A549 (cell line): Measurements from ENCODE around the gene CDC27. TPM values are rescaled to one million over a fixed set of nuclear protein-coding genes. Genes with fewer than 3 reads are reported as not detected.

Source experiments
- ATAC-seq, 2 experiments: fragments of 200-7000 bp in 1 of 2; fragments of >200 bp in 1 of 2; cut with Nextera tagmentation in 1 of 2; cut with Tn5 transposase in 1 of 2; 3 replicates each; pipeline versions ENCODE4 v1.8.0 to v1.9.1; 2018 to 2020; ENCODE audit warnings: mild to moderate bottlenecking in 1 of 2, moderate library complexity in 1 of 2
- CTCF ChIA-PET: fragments of 300-600 bp; sonication (Branson Sonifier 250); formaldehyde crosslinking; extraction: SDS; loops from one replicate; lab custom pipeline; 2021; ENCODE audit warnings: antibody characterized with exemption, inconsistent platforms; lab: Yijun Ruan, JAX
- POLR2A ChIA-PET: fragments of 350-600 bp; formaldehyde crosslinking; extraction: SDS; loops from one replicate; lab custom pipeline; 2021; ENCODE audit warnings: antibody characterized with exemption, inconsistent platforms; lab: Yijun Ruan, JAX
- DNase-seq, 2 experiments: peaks; one replicate each; pipeline versions ENCODE4 v3.0.0 to v3.0.0-alpha.2; 2011 to 2016; ENCODE audit warnings: low read depth in 1 of 2, low spot score in 1 of 2
- FAIRE-seq: peaks from 2 replicates; lab custom pipeline; 2011; peaks lifted over from hg19 to GRCh38; lab: Jason Lieb, UNC
- H3K27ac ChIP-seq, 2 experiments: fragments of >200 bp; sonication (Bioruptor Twin); formaldehyde crosslinking; 3 replicates each; pipeline ENCODE4 v1.5.1; 2016 to 2017
- H3K4me1 ChIP-seq: fragments of >200 bp; sonication (Bioruptor Twin); formaldehyde crosslinking; 3 replicates; pipeline ENCODE4 v1.6.1; 2016
- H3K4me2 ChIP-seq: fragments of >200 bp; sonication (Bioruptor Twin); formaldehyde crosslinking; 3 replicates; pipeline ENCODE4 v1.6.1; 2016
- H3K4me3 ChIP-seq: fragments of >200 bp; sonication (Bioruptor Twin); formaldehyde crosslinking; 3 replicates; pipeline ENCODE4 v1.5.1; 2016
- H3K9me3 ChIP-seq: fragments of >200 bp; sonication (Bioruptor Twin); formaldehyde crosslinking; 3 replicates; pipeline ENCODE4 v1.6.1; 2016
- CBX2 ChIP-seq: fragments of 200-600 bp; sonication (generic); IDR thresholded peaks from 2 replicates; pipeline ENCODE4 v1.6.1; 2016; ENCODE audit warnings: low read depth, mild to moderate bottlenecking, borderline replicate concordance
- CBX8 ChIP-seq: fragments of 200-600 bp; sonication (generic); IDR thresholded peaks from 2 replicates; pipeline ENCODE4 v1.6.1; 2016
- EHF ChIP-seq: fragments of 250-450 bp; sonication (Bioruptor Pico); IDR thresholded peaks from 2 replicates; pipeline ENCODE4 v1.5.0; 2020; ENCODE audit warnings: mild to moderate bottlenecking
- EHMT2 ChIP-seq: fragments of 200-600 bp; sonication (generic); IDR thresholded peaks from 2 replicates; pipeline ENCODE4 v1.6.1; 2016; ENCODE audit warnings: antibody characterized with exemption, low read depth, mild to moderate bottlenecking, moderate library complexity
- FOSB ChIP-seq: fragments of 250-450 bp; sonication (Bioruptor Pico); IDR thresholded peaks from 2 replicates; pipeline ENCODE4 v1.5.0; 2020; ENCODE audit warnings: mild to moderate bottlenecking, moderate library complexity
- GATA3 ChIP-seq: IDR thresholded peaks from 2 replicates; pipeline ENCODE4 v1.6.1; 2012; ENCODE audit warnings: borderline replicate concordance
- HDAC2 ChIP-seq: fragments of 200-600 bp; sonication (generic); IDR thresholded peaks from 2 replicates; pipeline ENCODE4 v1.6.1; 2016
- HOXB5 ChIP-seq: fragments of 250-450 bp; sonication (Bioruptor Pico); IDR thresholded peaks from 2 replicates; pipeline ENCODE4 v1.5.0; 2020; ENCODE audit warnings: mild to moderate bottlenecking, moderate library complexity
- MAFK ChIP-seq: fragments of 450-650 bp; IDR thresholded peaks from 2 replicates; pipeline ENCODE4 v1.6.1; 2014; ENCODE audit not compliant: partially characterized antibody
- NPAS2 ChIP-seq: fragments of 250-450 bp; sonication (Bioruptor Pico); IDR thresholded peaks from 2 replicates; pipeline ENCODE4 v1.8.0; 2022; ENCODE audit warnings: mild to moderate bottlenecking, moderate library complexity, borderline replicate concordance
- NR3C1 ChIP-seq: fragments of >200 bp; sonication (Bioruptor Twin); formaldehyde crosslinking; IDR thresholded peaks from 3 replicates; pipeline ENCODE4 v1.6.1; 2017
- POLR2AphosphoS2 ChIP-seq: conservative IDR thresholded peaks from 2 replicates; pipeline ENCODE4 v1.6.1; 2012; ENCODE audit warnings: low read length, improper control_type of control experiment, inconsistent platforms
- RARB ChIP-seq: fragments of 250-450 bp; sonication (Bioruptor Pico); IDR thresholded peaks from 2 replicates; pipeline ENCODE4 v1.8.0; 2021; ENCODE audit warnings: mild to moderate bottlenecking, moderate library complexity
- SMC3 ChIP-seq: fragments of >200 bp; sonication (Bioruptor Twin); formaldehyde crosslinking; IDR thresholded peaks from 3 replicates; pipeline ENCODE4 v1.6.1; 2018; ENCODE audit warnings: inconsistent platforms
- TFCP2L1 ChIP-seq: fragments of 250-450 bp; sonication (Bioruptor Pico); IDR thresholded peaks from 2 replicates; pipeline ENCODE4 v1.5.0; 2021; ENCODE audit warnings: mild to moderate bottlenecking
- WGBS: methylation state at CpG from one replicate; pipeline ENCODE4 v1.1.6; 2017; ENCODE audit errors: missing lambda C conversion rate; 5-methylcytosine and 5-hydroxymethylcytosine counted together
- polyA plus RNA-seq, 4 experiments: library from polyadenylated mRNA; depleted of rRNA in 3 of 4; stranded (reverse); fragments of >200 nt; fragmentation: RNase III in 1 of 4; extraction: RNeasy Plus Mini Kit Qiagen cat#74134 plus additional on column Dnase treatment in 1 of 4; gene quantifications; 2 replicates in 3 of 4; 3 replicates in 1 of 4; pipeline ENCODE4 v1.2.3, GENCODE V29; 2011 to 2017
- TF ChIP-seq, protein P1 (sequence below): fragments of 450-650 bp; IDR thresholded peaks from 2 replicates; pipeline ENCODE4 v1.6.1; 2014; ENCODE audit warnings: antibody characterized with exemption
- TF ChIP-seq, protein P2 (sequence below): fragments of >200 bp; sonication (Bioruptor Twin); formaldehyde crosslinking; IDR thresholded peaks from 2 replicates; pipeline ENCODE4 v1.6.1; 2016
- TF ChIP-seq, protein P3 (sequence below): IDR thresholded peaks from 2 replicates; pipeline ENCODE4 v1.6.1; 2012
- TF ChIP-seq, protein P4 (sequence below): fragments of >200 bp; sonication (Bioruptor Twin); formaldehyde crosslinking; IDR thresholded peaks from 3 replicates; pipeline ENCODE4 v1.5.1; 2016
- TF ChIP-seq, protein P5 (sequence below): fragments of 200-600 bp; sonication (generic); IDR thresholded peaks from 2 replicates; pipeline ENCODE4 v1.6.1; 2016; ENCODE audit warnings: antibody characterized with exemption, mild to moderate bottlenecking, moderate library complexity
- TF ChIP-seq, protein P6 (sequence below): fragments of 250-450 bp; sonication (Bioruptor Pico); IDR thresholded peaks from 2 replicates; pipeline ENCODE4 v1.5.0; 2021; ENCODE audit warnings: mild to moderate bottlenecking, moderate library complexity, borderline replicate concordance

CDC27 gene
- polyA plus RNA-seq, 2 of the 4 experiments (the other 2 are of a cell fraction), result 88.0 to 150 TPM

DNA sequence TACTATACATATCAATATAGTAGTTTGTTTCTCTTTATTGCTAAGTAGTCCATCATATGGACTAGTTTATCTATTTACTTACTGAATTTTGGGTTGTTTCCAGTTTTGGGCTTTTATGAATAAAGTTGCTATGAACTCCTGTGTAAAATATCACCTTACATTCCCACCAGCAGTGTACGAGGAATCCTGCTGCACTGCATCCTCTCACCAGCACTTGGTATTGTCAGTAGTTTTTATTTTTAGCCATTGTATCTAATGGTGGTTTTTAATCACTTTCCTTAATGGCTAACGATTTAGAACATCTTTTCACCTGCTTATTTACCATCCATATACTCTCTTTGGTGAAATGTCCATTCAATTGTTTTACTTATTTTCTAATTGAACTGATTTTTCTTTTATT lies 24.0 kb downstream of the CDC27 start:
- Histone ChIP-seq H3K4me1 (no peaks in the 10 kb centered on the region), H3K4me2 (no peak overlapping the region), H3K4me3 (no peak overlapping the region)
- ATAC-seq, result no peak
- no peak for FAIRE-seq
- ChIA-PET CTCF (no interaction called here), POLR2A (no interaction called here)
- DNase-seq, result no peak
- TF ChIP-seq, protein P1, sequence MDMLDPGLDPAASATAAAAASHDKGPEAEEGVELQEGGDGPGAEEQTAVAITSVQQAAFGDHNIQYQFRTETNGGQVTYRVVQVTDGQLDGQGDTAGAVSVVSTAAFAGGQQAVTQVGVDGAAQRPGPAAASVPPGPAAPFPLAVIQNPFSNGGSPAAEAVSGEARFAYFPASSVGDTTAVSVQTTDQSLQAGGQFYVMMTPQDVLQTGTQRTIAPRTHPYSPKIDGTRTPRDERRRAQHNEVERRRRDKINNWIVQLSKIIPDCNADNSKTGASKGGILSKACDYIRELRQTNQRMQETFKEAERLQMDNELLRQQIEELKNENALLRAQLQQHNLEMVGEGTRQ, result no peak
- TF ChIP-seq EHF (CRISPR knock-in tag) (no peak), MAFK (no peak), HOXB5 (no peak), HDAC2 (no peak), CBX2 (no peak), GATA3 (no peak), SMC3 (no peak), NPAS2 (CRISPR knock-in tag) (no peak), TFCP2L1 (no peak)
- TF ChIP-seq, protein P2, sequence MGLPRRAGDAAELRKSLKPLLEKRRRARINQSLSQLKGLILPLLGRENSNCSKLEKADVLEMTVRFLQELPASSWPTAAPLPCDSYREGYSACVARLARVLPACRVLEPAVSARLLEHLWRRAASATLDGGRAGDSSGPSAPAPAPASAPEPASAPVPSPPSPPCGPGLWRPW, result no peak
- TF ChIP-seq, all 56 proteins: peak for 0
- WGBS, result 90% methylated on average over 2 of the region's 2 CpGs
- Histone ChIP-seq H3K27ac (no peak overlapping the region), H3K9me3 (no peaks in the 10 kb centered on the region)

DNA sequence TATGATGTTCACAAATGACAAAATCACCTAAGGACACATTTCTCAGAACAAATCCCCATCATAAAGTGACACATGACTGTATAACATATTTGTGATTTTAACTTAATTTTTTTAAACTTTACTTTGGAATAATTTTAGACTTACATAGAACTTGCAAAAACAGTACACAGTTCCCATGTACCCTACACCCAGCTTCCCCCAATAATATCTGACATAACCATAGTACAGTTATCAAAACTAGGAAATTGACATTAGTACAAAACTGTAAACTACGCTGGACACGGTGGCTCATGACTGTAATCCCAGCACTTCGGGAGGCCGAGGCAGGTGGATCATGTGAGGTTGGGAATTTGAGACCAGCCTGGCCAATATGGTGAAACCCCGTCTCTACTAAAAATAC lies 24.8 kb downstream of the CDC27 start:
- ATAC-seq (no peak), DNase-seq (no peak), FAIRE-seq (no peak)
- H3K4me1 ChIP-seq, result no peaks in the 10 kb centered on the region
- ChIA-PET CTCF (interaction anchor here (0.5 to 1.0 kb wide), 2 partner anchors 151 to 491 kb away, joined by 3 read pairs; no protein-coding TSS in a partner anchor), POLR2A (no interaction called here)
- TF ChIP-seq NR3C1 (no peak), POLR2AphosphoS2 (no peak)
- H3K27ac ChIP-seq, result no peak overlapping the region
- H3K4me2 ChIP-seq, result no peak overlapping the region
- 97% methylated on average over 5 of the region's 5 CpGs for WGBS
- no peaks in the 10 kb centered on the region for H3K9me3 ChIP-seq
- no peak overlapping the region for H3K4me3 ChIP-seq

DNA sequence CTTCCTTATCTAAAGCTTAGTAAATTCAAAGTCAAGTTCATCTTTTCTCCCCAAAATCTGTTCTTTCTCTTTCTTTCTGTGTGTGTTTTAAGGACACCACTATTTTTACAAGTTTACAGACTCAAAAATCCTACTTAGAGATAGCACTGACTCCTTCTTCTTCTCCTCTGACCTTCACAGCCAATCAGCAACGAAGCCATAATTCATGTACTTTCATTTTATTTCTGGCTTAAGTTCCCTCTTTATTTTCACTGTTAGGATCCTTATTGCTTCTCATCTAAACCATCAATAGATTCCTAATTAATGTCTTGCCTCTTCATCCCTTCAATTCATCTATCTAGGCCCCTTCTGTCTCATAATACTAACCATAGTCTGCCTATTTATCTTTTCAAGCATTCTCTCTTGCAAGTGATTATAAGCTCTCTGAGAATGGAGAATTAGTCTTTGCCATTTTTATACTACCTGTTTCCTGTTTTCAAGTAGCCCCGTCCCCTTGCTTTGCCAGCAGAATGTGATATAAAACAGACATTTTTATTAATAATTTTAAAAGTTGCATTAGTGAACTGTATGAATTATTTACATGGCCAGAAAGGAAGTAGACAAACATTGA lies 27.0 kb downstream of the CDC27 start:
- H3K4me1 ChIP-seq, result no peaks in the 10 kb centered on the region
- TF ChIP-seq, protein P3, sequence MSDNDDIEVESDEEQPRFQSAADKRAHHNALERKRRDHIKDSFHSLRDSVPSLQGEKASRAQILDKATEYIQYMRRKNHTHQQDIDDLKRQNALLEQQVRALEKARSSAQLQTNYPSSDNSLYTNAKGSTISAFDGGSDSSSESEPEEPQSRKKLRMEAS, result no peak
- TF ChIP-seq EHMT2, result no peak
- ChIA-PET CTCF (interaction anchor here (1.9 kb wide), 1 partner anchor 153 kb away, joined by 5 read pairs; no protein-coding TSS in a partner anchor), POLR2A (no interaction called here)
- H3K4me2 ChIP-seq, result no peak overlapping the region
- H3K27ac ChIP-seq, result no peak overlapping the region
- ATAC-seq, result no peak
- no peak overlapping the region for H3K4me3 ChIP-seq
- FAIRE-seq, result no peak
- H3K9me3 ChIP-seq, result no peaks in the 10 kb centered on the region
- DNase-seq, result no peak
- 90% methylated on average over 2 of the region's 2 CpGs for WGBS

DNA sequence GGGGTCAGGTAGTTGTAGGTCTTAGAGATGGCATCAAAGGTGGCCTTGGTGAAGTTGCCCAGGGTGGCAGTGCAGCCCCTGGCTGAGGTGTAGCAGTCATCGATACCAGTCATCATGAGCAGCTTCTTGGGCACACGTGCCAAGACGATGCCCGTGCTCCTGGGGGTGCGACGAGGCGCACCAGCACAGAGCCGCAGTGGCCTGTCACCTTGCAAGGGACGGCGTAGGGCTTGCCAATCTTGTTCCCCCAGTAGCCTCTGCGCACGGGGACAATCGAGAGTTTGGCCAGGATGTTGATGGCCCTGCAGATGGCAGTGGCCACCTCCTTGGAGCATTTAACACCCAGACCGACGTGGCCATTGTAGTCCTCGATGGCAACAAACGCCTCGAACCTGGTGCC lies 29.8 kb downstream of the CDC27 start:
- no peak for FAIRE-seq
- Histone ChIP-seq H3K9me3 (no peaks in the 10 kb centered on the region), H3K4me3 (no peak overlapping the region), H3K4me1 (no peaks in the 10 kb centered on the region), H3K4me2 (no peak overlapping the region), H3K27ac (no peak overlapping the region)
- no peak for DNase-seq
- ChIA-PET POLR2A (no interaction called here), CTCF (interaction anchor here (1.8 kb wide), 1 partner anchor 9 kb away, joined by 5 read pairs; no protein-coding TSS in a partner anchor)
- no peak for ATAC-seq
- WGBS, result 93% methylated on average over 18 of the region's 18 CpGs
- TF ChIP-seq, protein P3, result no peak
- no peak for TF ChIP-seq RARB
- TF ChIP-seq, protein P4, sequence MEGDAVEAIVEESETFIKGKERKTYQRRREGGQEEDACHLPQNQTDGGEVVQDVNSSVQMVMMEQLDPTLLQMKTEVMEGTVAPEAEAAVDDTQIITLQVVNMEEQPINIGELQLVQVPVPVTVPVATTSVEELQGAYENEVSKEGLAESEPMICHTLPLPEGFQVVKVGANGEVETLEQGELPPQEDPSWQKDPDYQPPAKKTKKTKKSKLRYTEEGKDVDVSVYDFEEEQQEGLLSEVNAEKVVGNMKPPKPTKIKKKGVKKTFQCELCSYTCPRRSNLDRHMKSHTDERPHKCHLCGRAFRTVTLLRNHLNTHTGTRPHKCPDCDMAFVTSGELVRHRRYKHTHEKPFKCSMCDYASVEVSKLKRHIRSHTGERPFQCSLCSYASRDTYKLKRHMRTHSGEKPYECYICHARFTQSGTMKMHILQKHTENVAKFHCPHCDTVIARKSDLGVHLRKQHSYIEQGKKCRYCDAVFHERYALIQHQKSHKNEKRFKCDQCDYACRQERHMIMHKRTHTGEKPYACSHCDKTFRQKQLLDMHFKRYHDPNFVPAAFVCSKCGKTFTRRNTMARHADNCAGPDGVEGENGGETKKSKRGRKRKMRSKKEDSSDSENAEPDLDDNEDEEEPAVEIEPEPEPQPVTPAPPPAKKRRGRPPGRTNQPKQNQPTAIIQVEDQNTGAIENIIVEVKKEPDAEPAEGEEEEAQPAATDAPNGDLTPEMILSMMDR, result no peak
- TF ChIP-seq, protein P5, sequence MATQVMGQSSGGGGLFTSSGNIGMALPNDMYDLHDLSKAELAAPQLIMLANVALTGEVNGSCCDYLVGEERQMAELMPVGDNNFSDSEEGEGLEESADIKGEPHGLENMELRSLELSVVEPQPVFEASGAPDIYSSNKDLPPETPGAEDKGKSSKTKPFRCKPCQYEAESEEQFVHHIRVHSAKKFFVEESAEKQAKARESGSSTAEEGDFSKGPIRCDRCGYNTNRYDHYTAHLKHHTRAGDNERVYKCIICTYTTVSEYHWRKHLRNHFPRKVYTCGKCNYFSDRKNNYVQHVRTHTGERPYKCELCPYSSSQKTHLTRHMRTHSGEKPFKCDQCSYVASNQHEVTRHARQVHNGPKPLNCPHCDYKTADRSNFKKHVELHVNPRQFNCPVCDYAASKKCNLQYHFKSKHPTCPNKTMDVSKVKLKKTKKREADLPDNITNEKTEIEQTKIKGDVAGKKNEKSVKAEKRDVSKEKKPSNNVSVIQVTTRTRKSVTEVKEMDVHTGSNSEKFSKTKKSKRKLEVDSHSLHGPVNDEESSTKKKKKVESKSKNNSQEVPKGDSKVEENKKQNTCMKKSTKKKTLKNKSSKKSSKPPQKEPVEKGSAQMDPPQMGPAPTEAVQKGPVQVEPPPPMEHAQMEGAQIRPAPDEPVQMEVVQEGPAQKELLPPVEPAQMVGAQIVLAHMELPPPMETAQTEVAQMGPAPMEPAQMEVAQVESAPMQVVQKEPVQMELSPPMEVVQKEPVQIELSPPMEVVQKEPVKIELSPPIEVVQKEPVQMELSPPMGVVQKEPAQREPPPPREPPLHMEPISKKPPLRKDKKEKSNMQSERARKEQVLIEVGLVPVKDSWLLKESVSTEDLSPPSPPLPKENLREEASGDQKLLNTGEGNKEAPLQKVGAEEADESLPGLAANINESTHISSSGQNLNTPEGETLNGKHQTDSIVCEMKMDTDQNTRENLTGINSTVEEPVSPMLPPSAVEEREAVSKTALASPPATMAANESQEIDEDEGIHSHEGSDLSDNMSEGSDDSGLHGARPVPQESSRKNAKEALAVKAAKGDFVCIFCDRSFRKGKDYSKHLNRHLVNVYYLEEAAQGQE, result no peak
- TF ChIP-seq CBX8, result no peak
- TF ChIP-seq, protein P6, sequence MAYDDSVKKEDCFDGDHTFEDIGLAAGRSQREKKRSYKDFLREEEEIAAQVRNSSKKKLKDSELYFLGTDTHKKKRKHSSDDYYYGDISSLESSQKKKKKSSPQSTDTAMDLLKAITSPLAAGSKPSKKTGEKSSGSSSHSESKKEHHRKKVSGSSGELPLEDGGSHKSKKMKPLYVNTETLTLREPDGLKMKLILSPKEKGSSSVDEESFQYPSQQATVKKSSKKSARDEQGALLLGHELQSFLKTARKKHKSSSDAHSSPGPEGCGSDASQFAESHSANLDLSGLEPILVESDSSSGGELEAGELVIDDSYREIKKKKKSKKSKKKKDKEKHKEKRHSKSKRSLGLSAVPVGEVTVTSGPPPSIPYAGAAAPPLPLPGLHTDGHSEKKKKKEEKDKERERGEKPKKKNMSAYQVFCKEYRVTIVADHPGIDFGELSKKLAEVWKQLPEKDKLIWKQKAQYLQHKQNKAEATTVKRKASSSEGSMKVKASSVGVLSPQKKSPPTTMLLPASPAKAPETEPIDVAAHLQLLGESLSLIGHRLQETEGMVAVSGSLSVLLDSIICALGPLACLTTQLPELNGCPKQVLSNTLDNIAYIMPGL (CRISPR knock-in tag), result no peak
- no peak for TF ChIP-seq FOSB
- TF ChIP-seq, protein P2, result no peak
- TF ChIP-seq POLR2AphosphoS2, result no peak
